ENCODE results near the gene KRT78. TPM values are rescaled to one million over a fixed set of nuclear protein-coding genes. Genes with fewer than 3 reads are reported as not detected.

The KRT78 gene
- total RNA-seq, 1 experiment from 2014 or later: 0.34 TPM

DNA sequence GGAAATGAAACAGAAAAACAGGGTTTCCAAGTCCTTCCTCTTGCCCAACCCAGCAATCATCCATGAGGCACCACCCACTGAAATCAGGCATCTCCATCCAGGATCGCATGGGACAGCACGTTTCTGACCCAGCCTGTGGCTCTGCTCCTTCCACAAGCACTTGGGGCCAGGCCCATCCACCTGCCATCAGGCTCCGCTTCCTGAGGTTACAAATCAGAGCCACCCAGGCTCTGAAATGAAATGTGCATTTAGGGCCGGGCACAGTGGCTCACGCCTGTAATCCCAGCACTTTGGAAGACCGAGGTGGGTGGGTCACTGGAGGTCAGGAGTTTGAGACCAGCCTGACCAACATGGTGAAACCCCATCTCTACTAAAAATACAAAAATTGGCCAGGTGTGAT lies 717 bp upstream of the KRT78 start:
- DNase-seq (ENCODE audit: low read depth, low spot score): no peak
- in situ Hi-C loops (cut with HindIII; ENCODE audit: low pct_unique_long_range_greater_than_20kb, low sequenced_read_pairs): no loop called here

DNA sequence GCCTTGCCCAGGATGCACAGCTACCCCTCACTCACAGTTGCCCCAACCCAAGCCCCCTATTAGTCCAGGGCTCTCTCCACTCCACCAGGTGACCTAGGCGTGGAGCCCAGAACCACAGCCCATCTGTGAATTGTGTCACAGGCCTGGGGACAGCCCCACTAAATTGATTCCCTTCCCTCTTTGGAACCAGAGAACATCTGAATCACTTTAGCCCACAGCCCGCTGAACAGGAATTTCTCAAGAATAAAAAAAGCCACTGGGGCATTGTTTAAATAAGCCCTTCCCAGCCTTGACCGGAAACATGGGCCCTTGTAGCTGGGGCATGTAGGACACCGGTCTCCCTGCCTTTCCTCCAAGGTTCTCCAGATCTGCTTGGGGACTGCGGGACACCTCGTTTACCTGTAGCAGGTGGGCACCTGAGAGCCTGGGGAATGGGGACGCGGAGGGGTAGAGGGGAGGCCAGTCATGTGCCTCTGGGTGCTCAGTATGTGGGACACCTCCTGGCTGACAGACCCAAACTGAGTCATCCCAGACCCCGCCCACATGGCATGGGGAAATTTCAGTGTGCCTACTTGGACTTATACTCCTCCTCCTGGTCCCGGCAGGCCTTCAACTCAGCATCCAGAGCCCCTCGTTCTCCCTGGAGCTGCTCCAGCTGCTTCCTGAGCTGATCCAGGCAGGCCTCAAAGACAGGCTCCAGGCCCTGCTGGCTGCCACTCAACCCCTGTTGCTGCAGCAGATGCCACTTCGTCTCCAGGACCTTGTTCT lies 1.3 kb downstream of the KRT78 start:
- in situ Hi-C loops (cut with HindIII; ENCODE audit: low pct_unique_long_range_greater_than_20kb, low sequenced_read_pairs): no loop called here
- DNase-seq (ENCODE audit: low read depth, low spot score): no peak

DNA sequence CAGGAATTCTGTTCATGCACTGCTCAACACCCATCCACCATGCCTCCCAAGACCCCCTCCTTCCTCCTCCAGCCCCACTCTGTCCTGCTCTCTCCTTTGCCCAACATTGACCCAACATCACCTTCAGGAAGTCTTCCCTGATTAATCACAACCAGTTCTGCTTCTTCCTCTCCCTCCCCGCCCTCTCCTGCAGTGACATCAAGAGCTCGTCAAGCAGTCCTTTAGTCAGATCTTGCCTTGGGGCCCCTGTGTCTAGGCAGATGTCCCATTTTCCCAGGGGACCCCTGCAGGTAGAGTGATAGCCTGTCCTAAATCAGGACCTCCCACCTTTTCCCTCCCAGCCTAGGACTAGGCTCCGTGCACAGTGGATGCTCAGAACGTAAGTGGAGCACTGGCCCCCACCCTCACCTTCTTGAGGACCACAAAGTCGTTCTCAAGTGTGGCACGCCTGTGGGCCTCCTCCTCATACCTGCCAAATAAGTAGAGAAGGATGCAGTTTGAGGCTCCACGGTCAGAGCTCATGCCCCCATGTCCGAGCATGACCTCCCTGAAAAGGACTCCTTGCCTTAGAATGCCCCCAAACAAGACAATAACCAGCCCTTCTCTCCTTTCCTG lies 2.3 kb downstream of the KRT78 start:
- in situ Hi-C loops (cut with HindIII; ENCODE audit: low pct_unique_long_range_greater_than_20kb, low sequenced_read_pairs): no loop called here
- DNase-seq (ENCODE audit: low read depth, low spot score): no peak

DNA sequence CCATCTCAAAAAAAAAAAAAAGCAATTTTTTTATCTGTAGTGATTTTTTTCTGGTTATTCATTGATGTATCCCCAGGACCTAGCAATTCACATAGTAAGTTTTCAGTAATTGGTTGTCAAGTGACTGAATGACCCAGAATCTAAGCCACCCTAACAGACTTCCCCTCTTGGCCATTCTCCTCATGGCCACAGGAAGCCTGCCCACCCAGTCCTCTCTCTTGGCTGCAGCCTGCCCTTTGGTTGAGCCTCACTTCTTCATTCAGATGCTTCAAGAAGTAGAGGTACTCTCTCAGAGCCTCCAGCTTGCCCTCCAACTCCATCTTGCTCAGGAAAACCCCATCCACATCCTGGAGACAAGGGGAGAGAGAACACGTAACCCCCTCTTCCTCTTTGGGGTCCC lies 2.8 kb downstream of the KRT78 start:
- no peak for DNase-seq (ENCODE audit: low read depth, low spot score)
- in situ Hi-C loops (cut with HindIII; ENCODE audit: low pct_unique_long_range_greater_than_20kb, low sequenced_read_pairs): no loop called here

DNA sequence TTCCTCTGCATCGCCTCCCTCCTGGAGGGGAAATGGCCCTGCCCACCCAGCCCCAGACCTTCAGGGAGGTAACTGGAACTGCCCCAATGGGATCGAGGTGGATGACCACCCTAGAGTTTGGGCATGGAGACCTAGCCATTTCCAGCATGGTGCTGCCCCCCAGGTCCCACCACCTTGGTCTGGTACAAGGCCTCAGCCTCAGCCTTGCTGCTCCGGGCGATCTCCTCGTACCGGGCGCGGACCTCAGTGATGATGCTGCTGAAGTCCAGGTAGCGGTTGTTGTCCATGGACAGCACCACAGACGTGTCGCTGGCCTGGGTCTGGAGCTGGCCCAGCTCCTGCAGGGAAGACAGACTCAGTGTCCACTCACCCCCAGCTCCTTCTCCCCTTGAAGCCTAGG lies 4.4 kb downstream of the KRT78 start:
- in situ Hi-C loops (cut with HindIII; ENCODE audit: low pct_unique_long_range_greater_than_20kb, low sequenced_read_pairs): no loop called here

DNA sequence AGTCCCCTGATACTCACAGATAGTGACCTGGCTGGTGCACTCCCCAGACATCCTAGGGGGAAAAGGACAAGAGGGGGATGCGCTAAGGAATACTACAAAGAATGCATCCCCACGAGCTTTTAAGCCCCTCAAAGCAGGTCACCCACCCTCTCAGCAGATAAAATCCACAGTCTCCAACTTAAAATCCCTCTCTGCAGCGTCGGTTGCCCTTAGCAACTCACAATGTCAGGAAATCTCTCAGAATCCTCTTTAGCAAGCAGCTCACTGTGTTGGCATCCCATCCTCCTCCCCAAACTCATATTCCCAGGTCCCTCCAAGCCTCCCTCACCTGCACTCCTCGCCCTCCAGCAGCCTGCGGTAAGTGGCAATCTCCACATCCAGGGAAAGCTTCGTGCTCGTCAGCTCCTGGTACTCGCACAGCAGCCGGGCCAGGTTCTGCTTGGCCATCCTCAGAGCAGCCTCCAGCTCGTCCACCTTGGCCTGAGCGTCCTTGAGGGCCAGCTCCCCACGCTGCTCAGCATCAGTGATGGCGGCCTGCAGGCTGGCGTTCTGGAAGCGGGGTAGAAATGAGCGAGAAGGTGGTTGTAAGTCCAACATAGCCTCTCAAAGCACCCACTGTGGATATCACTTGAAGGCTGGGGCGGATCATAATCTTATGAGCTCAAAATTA lies 9.2 kb downstream of the KRT78 start:
- in situ Hi-C loops (cut with HindIII; ENCODE audit: low pct_unique_long_range_greater_than_20kb, low sequenced_read_pairs): no loop called here
- no peak for DNase-seq (ENCODE audit: low read depth, low spot score)

More for the DNA sequence above, 4.4 kb downstream of the KRT78 start:
- no peak for DNase-seq (ENCODE audit: low read depth, low spot score)

DNA sequence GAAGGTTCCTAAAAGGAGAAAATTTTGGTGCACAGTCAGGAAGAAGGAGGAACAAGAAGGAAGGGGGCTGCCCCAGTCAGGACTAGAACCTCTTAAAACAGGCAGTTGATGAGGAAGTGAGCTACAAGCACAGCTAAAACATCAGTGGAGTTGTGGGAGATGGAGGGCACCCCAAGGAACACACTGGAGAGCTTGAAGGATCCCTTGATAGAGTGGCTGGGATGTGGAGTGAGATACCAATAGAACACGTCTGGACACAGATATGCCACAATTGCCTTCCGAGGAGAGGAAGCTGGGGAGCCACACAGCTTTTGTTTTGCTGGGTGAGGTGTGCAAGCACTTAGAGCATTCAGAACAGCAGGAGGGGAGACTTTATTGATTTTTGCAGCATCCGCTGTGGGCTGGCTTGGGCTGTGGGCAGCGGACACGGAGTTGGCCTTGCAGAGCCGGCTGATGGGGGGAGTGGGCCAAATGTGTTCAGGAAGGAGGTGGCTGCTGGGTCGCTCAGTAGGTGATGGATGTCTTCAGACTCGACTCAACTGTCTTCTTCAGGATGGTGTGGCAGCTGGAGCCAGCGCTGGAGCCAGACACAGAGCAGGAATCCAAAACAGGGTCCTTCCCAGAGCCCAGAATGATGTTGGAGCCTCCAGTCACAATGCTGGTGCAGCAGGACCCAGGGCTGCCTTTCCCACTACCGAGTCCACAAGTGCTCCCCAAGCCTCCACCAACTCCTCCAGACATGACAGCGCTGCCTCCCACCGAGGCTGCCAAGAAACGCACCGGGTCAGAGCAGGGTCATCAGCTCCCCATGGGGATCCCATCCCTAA lies 10.0 kb downstream of the KRT78 start:
- in situ Hi-C loops (cut with HindIII; ENCODE audit: low pct_unique_long_range_greater_than_20kb, low sequenced_read_pairs): no loop called here
- no peak for DNase-seq (ENCODE audit: low read depth, low spot score)

DNA sequence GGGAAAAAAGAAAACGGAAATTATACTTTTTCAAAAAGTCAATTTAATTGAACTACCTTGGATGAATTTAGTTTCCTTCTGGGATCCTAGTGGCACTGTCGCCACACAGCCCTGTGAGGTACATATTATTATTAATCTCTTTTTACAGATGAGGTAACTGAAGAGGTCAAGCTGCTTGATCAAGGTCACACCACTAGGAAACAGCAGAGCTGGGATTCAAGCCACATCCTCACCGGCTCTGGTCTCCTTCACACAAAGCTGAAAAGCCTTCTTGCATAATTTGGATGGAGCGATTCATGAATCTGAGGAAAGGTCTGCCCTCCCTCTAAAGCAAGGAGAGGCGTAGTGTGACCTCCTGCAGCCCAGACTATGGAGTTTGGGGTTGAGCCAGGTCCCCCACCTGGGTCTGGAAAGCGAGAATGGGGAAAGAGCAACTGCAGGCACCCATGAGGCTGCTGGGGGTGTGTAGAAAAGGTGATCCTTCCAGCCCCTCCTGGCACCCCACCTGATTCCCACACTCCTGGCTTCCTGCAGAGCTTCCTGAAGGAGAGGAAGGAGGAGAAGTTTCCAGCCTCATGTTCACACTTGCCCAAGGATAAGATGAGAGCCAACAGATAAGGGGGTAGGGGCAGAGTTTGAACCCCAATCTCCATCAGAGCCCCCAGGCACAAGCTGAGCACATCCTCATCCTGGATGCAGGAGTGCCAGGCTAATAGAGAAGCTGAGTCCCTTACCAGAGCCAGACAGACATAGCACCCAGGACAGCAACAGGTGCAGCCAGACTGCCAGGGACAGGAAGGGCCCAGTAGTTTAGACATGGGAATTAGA lies 10.8 kb downstream of the KRT78 start:
- in situ Hi-C loops (cut with HindIII; ENCODE audit: low pct_unique_long_range_greater_than_20kb, low sequenced_read_pairs): no loop called here
- DNase-seq (ENCODE audit: low read depth, low spot score): no peak

DNA sequence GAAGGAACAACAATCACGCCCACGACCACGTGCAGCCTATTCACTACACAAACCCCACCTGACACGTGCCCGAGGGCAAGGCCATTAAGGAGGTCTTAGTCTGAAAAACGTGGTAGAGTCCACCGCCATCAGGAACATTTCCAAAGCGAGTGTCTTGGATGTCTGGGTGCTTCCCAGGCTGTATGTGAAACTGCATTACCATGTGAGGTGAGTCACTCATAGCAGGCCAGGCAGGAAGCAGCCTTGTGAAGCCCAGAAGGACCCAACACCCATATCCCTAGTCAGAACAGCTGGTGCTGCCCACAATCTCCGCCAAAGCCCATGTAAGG lies 11.4 kb downstream of the KRT78 start:
- DNase-seq (ENCODE audit: low read depth, low spot score): peak; percentile 24
- in situ Hi-C loops (cut with HindIII; ENCODE audit: low pct_unique_long_range_greater_than_20kb, low sequenced_read_pairs): no loop called here

DNA sequence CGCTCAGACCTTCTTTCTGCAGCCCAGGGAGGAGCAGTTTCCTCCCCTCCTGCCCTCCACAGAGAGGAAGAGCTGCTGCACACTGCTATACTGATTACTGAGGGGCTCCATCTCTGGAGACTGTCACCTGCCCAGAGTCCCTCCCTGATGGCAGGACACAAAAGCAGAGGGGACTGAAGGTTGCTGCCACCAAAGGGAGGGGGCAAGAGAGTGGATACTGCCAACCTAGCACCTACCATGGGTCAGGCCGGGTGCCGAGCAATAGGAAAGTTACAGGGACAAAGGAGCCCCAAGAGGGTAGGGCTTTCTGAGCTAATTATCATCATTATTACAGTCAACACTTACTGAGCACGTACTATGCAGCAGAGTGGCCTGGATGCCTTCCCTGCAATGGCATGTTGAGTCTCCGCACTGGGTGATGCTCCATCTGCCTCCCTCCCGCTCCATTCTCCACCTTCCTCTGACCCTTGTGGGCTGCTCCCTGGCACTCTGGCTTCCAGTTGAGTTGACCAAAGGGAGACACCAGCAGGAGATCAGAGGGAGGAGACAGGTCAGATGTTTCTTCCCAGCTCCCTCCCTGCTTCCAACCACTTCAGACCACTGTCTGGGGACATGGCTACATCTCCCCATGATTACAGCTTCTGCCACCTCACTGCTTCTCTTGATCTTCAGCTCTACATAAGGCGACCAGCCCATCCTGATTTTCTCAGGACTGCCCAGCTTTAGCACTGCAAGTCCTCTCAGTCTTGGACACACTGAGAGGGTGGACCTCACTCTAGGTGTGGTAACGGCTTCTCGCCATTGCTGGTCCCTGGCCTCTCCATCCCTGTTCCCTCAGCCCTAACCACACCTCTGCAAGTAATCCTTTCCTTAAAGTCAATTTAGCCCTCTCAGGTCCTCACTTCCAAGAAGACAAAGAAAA lies 12.0 kb downstream of the KRT78 start:
- in situ Hi-C loops (cut with HindIII; ENCODE audit: low pct_unique_long_range_greater_than_20kb, low sequenced_read_pairs): no loop called here
- no peak for DNase-seq (ENCODE audit: low read depth, low spot score)

DNA sequence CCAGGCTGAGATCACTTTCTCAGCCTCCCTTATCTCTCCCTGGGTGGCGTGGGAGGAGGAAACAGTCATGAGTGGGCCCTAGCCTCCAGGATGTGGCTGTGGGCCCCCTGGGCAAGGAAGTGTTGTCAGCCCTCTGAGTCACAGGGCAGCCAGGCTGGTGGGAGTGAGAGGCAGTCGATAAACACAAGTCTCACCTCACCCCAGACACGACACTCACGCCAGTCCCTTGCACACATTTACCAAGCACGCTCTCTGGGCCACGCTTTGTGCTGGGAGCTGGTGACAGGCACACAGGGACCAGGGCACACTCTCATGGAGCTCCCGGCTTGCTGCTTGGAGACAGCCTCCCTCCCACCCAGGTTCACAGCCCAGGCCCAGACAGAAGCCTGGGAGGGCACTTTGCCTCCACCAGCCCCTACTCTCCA lies 12.7 kb downstream of the KRT78 start:
- in situ Hi-C loops (cut with HindIII; ENCODE audit: low pct_unique_long_range_greater_than_20kb, low sequenced_read_pairs): no loop called here
- no peak for DNase-seq (ENCODE audit: low read depth, low spot score)

DNA sequence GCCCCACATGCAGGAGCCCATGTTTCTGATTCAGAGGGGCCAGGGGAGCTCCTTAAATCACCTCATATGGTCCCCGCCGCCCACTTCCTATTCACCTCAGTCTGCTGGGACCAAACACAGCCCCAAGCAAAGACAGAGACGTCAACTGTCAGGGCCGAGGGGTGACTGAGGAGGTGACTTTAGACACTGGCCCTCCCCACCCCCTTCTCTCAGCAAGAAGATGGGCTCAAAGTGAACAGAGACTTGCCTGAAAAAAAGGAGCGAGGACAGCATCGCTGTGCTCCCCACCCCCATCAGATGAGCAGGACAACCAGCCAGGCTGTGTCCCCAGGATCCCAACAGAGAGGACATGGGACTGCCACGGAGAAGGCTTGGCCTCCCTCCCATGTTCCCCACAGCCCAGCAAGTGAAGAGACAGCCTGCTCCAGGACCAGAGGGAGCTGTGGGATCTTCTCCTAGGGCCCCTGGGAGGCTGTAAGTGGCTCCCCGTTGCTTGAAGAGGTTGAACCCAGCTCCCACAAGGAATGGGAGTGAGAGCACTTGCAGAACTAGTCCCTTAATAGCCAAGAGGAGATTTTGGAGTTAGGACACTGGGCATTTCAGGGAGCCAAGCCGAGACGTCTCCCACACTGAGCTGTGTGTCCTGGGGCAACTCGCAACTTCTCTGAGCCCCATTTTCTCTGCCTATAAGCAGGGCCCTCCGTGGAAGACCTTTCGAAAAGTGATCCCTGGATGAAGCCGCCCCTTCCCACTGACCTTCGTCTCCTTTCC lies 13.3 kb downstream of the KRT78 start:
- in situ Hi-C loops (cut with HindIII; ENCODE audit: low pct_unique_long_range_greater_than_20kb, low sequenced_read_pairs): no loop called here
- no peak for DNase-seq (ENCODE audit: low read depth, low spot score)

DNA sequence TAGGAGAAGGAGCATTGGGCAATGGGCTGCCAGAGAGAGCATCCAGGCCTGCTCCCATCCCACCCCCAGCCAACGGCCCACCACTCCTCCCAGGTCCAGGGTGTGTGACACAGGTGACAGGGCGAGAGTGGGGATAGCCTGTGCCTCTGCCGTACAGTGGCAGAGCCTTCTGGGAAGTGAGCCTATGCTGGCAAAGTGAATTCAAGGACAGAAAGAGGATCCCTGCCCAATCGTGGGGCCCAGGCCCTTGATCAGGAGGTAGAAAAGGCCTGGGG lies 14.1 kb downstream of the KRT78 start:
- in situ Hi-C loops (cut with HindIII; ENCODE audit: low pct_unique_long_range_greater_than_20kb, low sequenced_read_pairs): no loop called here
- DNase-seq (ENCODE audit: low read depth, low spot score): no peak

DNA sequence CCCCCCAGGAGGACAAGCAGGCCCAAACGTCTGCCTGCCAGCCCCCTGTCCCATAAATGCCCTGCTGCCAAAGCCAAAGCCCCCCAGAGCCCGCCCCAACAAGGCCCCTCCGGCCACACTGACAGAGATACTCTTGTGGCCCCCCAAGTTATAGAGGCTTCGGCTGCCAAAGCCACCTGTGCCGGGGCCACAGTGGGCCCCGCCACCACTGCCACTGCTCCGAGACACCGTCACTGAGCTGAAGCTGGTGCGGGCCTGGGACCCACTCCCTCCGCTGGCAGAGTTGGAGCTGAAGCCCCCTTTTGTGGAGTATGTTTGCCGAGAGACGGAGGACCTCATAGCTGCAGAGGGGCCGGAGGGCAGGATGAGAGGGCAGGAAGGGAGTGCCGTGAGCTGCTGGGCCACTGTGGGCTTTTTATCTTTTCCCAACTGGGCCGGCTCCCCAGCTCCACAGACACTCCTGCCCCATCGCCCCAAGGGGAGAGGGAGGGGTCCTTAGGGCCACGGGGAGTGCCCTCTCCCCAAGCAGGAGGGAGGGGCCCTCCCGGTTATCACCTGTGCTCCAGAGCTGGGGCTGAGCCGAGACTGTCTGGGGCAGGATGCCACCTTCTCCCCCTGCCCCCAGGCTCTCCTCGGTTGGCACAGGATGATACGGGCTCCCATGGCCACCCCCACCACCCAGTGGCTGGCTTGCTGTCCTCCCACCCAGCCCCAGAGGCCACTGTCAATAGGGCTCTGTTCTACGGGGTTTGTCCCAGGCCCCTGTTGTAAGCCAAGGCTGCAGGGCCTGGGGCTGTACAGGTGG lies 14.7 kb downstream of the KRT78 start, which contains the start of gene KRT79:
KRT79 (minus strand) TSS at position 390 of the 805 bp plus-strand sequence; CDS start at position 339, 51 bp downstream.
- in situ Hi-C loops (cut with HindIII; ENCODE audit: low pct_unique_long_range_greater_than_20kb, low sequenced_read_pairs): no loop called here
- DNase-seq (ENCODE audit: low read depth, low spot score): no peak

Measured in SK-MEL-5 (cell line).